Measurements from ENCODE around the gene PTPRN2.

PTPRN2 gene

GRCh38 chr7:157996359-157997079, 591.1 kb downstream of the PTPRN2 start:
- no peak overlapping the region for H3K27ac Mint-ChIP-seq (ENCODE audit: low read depth)
- ATAC-seq (replicated peaks; ENCODE audit: extremely low read depth, poor library complexity, severe bottlenecking) (no peak), DNase-seq (ENCODE audit: low spot score in 2 of 2) (no peak)
- H3K9me3 Mint-ChIP-seq = no peaks in the 10 kb centered on the region
- no peak overlapping the region for H3K4me3 Mint-ChIP-seq
- H3K4me1 Mint-ChIP-seq = no peaks in the 10 kb centered on the region
- no peaks in the 10 kb centered on the region for H3K36me3 Mint-ChIP-seq (ENCODE audit: insufficient read depth)
- peaks cover 7% of the 10 kb centered on the region for H3K27me3 Mint-ChIP-seq

DNA sequence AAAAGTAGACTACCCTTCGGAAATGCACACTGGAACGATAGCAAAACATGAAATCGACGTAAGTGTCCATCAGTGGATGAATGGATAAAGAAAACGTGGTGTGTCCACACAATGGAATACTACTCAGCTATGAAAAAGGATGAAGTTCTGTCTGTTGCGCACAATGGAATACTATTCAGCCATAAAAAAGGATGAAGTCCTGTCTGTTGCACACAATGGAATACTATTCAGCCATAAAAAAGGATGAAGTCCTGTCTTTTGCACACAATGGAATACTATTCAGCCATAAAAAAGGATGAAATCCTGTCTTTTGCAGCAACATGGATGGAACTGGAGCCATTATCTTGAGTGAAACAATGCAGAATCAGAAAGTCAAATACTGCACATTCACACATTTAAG, 591.8 kb downstream of the PTPRN2 start:
- Mint-ChIP-seq H3K36me3 (ENCODE audit: insufficient read depth) (no peaks in the 10 kb centered on the region), H3K4me3 (no peak overlapping the region), H3K27me3 (peaks cover 7% of the 10 kb centered on the region), H3K4me1 (no peaks in the 10 kb centered on the region), H3K9me3 (no peaks in the 10 kb centered on the region), H3K27ac (ENCODE audit: low read depth) (no peak overlapping the region)
- DNase-seq (ENCODE audit: low spot score in 2 of 2) = no peak
- ATAC-seq (replicated peaks; ENCODE audit: extremely low read depth, poor library complexity, severe bottlenecking) = no peak

DNA sequence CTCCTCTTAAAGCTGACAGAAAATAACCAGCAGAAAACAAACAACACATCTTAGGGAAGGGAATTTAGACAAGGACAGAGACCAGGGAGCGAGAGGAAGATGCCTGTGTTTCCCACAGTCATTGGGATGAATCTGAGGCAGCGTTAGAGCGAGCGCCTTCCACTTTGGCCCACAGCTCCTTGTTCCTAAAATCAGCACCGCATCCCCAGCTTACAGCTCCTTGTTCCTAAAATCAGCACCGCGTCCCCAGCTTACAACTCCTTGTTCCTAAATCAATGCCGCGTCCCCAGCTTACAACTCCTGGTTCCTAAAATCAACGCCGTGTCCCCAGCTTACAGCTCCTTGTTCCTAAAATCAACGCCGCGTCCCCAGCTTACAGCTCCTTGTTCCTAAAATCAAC, 593.3 kb downstream of the PTPRN2 start:
- DNase-seq (ENCODE audit: low spot score in 2 of 2) (no peak), ATAC-seq (replicated peaks; ENCODE audit: extremely low read depth, poor library complexity, severe bottlenecking) (no peak)
- Mint-ChIP-seq H3K27me3 (peaks cover 7% of the 10 kb centered on the region), H3K36me3 (ENCODE audit: insufficient read depth) (no peaks in the 10 kb centered on the region), H3K9me3 (no peaks in the 10 kb centered on the region), H3K27ac (ENCODE audit: low read depth) (no peak overlapping the region), H3K4me1 (no peaks in the 10 kb centered on the region), H3K4me3 (no peak overlapping the region)

- no peak for ATAC-seq (replicated peaks; ENCODE audit: extremely low read depth, poor library complexity, severe bottlenecking)
Measured at GRCh38 chr7:157993406-157994105, 594.1 kb downstream of the PTPRN2 start.

GRCh38 chr7:157992511-157993160, 595.0 kb downstream of the PTPRN2 start:
- no peak for DNase-seq (ENCODE audit: low spot score in 2 of 2)
- Mint-ChIP-seq H3K36me3 (ENCODE audit: insufficient read depth) (no peaks in the 10 kb centered on the region), H3K9me3 (no peaks in the 10 kb centered on the region), H3K4me3 (no peak overlapping the region), H3K4me1 (no peaks in the 10 kb centered on the region), H3K27ac (ENCODE audit: low read depth) (no peak overlapping the region), H3K27me3 (peaks cover 16% of the 10 kb centered on the region)
- ATAC-seq (replicated peaks; ENCODE audit: extremely low read depth, poor library complexity, severe bottlenecking) = no peak

More at GRCh38 chr7:157993406-157994105, 594.1 kb downstream of the PTPRN2 start:
- no peaks in the 10 kb centered on the region for H3K9me3 Mint-ChIP-seq
- DNase-seq (ENCODE audit: low spot score in 2 of 2) = no peak
- no peak overlapping the region for H3K27ac Mint-ChIP-seq (ENCODE audit: low read depth)
- no peaks in the 10 kb centered on the region for H3K4me1 Mint-ChIP-seq
- peaks cover 8% of the 10 kb centered on the region for H3K27me3 Mint-ChIP-seq
- no peaks in the 10 kb centered on the region for H3K36me3 Mint-ChIP-seq (ENCODE audit: insufficient read depth)
- no peak overlapping the region for H3K4me3 Mint-ChIP-seq

GRCh38 chr7:157991761-157992160, 595.9 kb downstream of the PTPRN2 start:
- Mint-ChIP-seq H3K36me3 (ENCODE audit: insufficient read depth) (no peaks in the 10 kb centered on the region), H3K27me3 (peaks cover 16% of the 10 kb centered on the region), H3K27ac (ENCODE audit: low read depth) (no peak overlapping the region), H3K9me3 (no peaks in the 10 kb centered on the region), H3K4me3 (no peak overlapping the region), H3K4me1 (no peaks in the 10 kb centered on the region)
- ATAC-seq (replicated peaks; ENCODE audit: extremely low read depth, poor library complexity, severe bottlenecking) (no peak), DNase-seq (ENCODE audit: low spot score in 2 of 2) (no peak)

DNA sequence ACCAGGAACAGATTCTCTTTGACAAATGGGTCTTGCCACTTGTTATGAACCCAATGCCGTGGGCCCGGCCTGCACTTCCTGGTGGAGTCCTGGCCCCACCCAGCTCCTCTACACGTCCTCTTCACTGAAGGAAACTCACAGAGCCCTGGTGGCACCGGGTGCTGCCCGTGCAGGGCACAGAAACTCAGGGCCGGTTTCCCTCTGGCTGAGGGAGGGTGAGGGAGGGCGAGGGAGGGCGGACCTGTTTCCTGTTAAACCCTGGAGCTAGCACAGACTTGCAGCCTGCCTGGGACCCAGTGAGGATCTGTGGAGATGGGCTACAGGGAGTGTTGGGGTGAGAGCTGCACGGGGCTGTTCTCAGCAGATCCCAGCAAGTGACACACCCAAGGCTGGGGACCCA, 596.3 kb downstream of the PTPRN2 start:
- ATAC-seq (replicated peaks; ENCODE audit: extremely low read depth, poor library complexity, severe bottlenecking) = no peak
- Mint-ChIP-seq H3K27me3 (peaks cover 16% of the 10 kb centered on the region), H3K36me3 (ENCODE audit: insufficient read depth) (no peaks in the 10 kb centered on the region), H3K27ac (ENCODE audit: low read depth) (no peak overlapping the region), H3K9me3 (no peaks in the 10 kb centered on the region), H3K4me1 (no peaks in the 10 kb centered on the region), H3K4me3 (no peak overlapping the region)
- no peak for DNase-seq (ENCODE audit: low spot score in 2 of 2)

DNA sequence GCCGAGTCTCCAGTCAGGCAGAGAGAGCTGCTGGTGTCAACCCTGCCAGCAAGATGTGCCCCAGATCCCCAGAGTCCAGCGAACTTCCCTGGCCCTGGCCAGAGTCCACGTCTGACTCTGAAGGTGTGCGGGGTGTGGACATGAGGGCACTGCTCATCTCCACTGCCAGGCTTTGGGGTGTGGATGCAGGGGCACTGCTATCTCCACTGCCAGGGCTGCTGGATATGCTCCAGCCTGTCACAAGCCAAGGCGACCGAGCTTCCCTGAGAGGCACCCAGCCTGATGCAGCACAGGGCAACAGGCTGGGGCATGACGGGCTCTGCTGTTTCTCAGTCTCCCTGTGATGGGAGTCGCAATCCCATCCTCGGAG, 596.8 kb downstream of the PTPRN2 start:
- H3K9me3 Mint-ChIP-seq = no peaks in the 10 kb centered on the region
- H3K4me1 Mint-ChIP-seq = no peaks in the 10 kb centered on the region
- no peak overlapping the region for H3K4me3 Mint-ChIP-seq
- no peak for DNase-seq (ENCODE audit: low spot score in 2 of 2)
- H3K27ac Mint-ChIP-seq (ENCODE audit: low read depth) = no peak overlapping the region
- ATAC-seq (replicated peaks; ENCODE audit: extremely low read depth, poor library complexity, severe bottlenecking) = no peak
- H3K27me3 Mint-ChIP-seq = peaks cover 16% of the 10 kb centered on the region
- H3K36me3 Mint-ChIP-seq (ENCODE audit: insufficient read depth) = no peaks in the 10 kb centered on the region

DNA sequence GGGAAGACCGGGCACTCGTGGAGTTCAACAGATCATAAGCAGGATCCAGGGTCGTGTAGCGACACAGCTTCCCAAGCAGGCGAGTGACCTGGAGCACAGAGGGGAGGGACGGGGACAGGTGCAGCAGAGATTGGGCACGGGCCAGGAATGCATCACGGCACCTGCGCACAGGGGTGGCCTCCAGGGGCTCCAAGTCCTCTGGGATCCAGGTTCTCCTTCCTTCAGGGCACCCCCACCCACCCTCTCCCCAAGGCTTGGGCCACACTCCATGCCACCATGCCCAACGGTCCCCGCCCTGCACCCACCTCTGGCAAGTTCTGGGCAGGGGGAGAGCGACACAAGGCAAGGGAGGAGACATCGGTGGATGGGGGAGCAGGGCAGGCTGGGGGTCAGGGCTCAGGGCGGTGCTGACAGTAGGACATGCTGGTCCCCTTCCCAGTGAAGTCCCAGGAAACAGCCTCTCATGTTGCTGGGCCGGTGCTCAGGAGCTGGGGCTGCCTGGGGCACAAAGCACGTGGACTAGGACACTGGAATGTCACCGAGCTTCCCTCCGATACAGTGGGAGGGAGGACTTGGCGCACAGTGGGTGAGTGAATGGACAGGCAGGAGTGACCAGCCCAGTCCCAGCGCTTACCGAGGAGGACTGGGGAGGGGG, 597.3 kb downstream of the PTPRN2 start:
- H3K4me1 Mint-ChIP-seq = no peaks in the 10 kb centered on the region
- DNase-seq (ENCODE audit: low spot score in 2 of 2) = no peak
- no peaks in the 10 kb centered on the region for H3K9me3 Mint-ChIP-seq
- no peaks in the 10 kb centered on the region for H3K36me3 Mint-ChIP-seq (ENCODE audit: insufficient read depth)
- H3K4me3 Mint-ChIP-seq = no peak overlapping the region
- H3K27me3 Mint-ChIP-seq = peaks cover 16% of the 10 kb centered on the region
- no peak for ATAC-seq (replicated peaks; ENCODE audit: extremely low read depth, poor library complexity, severe bottlenecking)
- H3K27ac Mint-ChIP-seq (ENCODE audit: low read depth) = no peak overlapping the region

DNA sequence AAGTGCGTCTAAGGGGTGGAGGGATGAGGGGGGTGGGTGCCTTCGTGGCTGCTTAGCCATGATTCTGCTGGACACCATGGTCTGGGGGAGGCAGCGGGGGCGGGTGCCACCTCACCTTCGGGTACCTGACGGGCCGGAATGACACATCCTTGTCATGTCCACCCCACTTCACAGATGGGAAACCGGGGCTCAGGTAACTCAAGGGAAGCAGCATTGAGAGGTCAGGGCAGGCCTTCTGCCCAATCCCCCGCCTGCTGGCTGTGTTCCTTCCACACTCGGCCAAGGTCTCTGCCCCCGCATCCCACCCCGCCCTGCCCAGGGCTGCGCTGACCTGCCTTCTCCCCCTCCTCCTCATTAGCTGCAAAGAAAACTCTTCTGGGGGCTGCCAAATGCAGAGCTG, 598.0 kb downstream of the PTPRN2 start:
- DNase-seq (ENCODE audit: low spot score in 2 of 2) (no peak), ATAC-seq (replicated peaks; ENCODE audit: extremely low read depth, poor library complexity, severe bottlenecking) (no peak)
- Mint-ChIP-seq H3K9me3 (peaks cover 5% of the 10 kb centered on the region), H3K27ac (ENCODE audit: low read depth) (no peak overlapping the region), H3K4me3 (no peak overlapping the region), H3K4me1 (no peaks in the 10 kb centered on the region), H3K27me3 (peaks cover 16% of the 10 kb centered on the region), H3K36me3 (ENCODE audit: insufficient read depth) (no peaks in the 10 kb centered on the region)

GRCh38 chr7:157987906-157988305, 599.7 kb downstream of the PTPRN2 start:
- ATAC-seq (replicated peaks; ENCODE audit: extremely low read depth, poor library complexity, severe bottlenecking) = no peak
- Mint-ChIP-seq H3K4me1 (no peaks in the 10 kb centered on the region), H3K27ac (ENCODE audit: low read depth) (no peak overlapping the region), H3K27me3 (peaks cover 15% of the 10 kb centered on the region), H3K4me3 (no peak overlapping the region), H3K36me3 (ENCODE audit: insufficient read depth) (peaks cover 2% of the 10 kb centered on the region), H3K9me3 (peaks cover 6% of the 10 kb centered on the region)
- no peak for DNase-seq (ENCODE audit: low spot score in 2 of 2)

DNA sequence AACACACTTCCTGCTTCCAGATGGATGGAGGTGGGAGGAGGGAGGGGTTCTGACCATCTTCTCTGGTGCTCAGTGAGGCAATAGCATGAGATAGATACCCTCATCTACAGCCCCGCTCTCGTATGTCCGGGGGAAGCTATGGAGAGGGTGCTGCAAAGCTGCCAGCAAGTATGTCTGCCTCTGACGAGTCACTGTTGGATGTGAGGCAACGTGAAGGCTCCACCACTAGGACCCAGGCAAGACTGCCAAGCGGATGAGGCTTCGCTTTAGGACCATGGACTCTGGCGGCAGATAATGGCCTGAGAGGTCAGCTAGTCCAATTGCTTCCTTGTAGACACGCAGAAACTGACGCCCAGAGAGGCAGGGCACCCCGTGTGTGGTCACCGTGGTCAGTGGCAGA, 601.6 kb downstream of the PTPRN2 start:
- peaks cover 6% of the 10 kb centered on the region for H3K9me3 Mint-ChIP-seq
- no peak overlapping the region for H3K4me3 Mint-ChIP-seq
- H3K36me3 Mint-ChIP-seq (ENCODE audit: insufficient read depth) = peaks cover 2% of the 10 kb centered on the region
- no peak for ATAC-seq (replicated peaks; ENCODE audit: extremely low read depth, poor library complexity, severe bottlenecking)
- no peak overlapping the region for H3K27ac Mint-ChIP-seq (ENCODE audit: low read depth)
- H3K27me3 Mint-ChIP-seq = peaks cover 8% of the 10 kb centered on the region
- no peak for DNase-seq (ENCODE audit: low spot score in 2 of 2)
- H3K4me1 Mint-ChIP-seq = no peaks in the 10 kb centered on the region

All from central memory CD8-positive, alpha-beta T cell (primary cell).